Purkinje cell (primary cell): ENCODE data around the gene GTF3C2. TPM values are rescaled to one million over a fixed set of nuclear protein-coding genes. Genes with fewer than 3 reads are reported as not detected.

ENCODE experiments used
- polyA plus RNA-seq: library from polyadenylated mRNA; unstranded; fragments of >200 nt; fragmentation: Nextera tagmentation; gene quantifications from 2 replicates; pipeline ENCODE4 v1.2.1, GENCODE V29; 2014

Gene GTF3C2
- 20.5 and 37.4 TPM in 2 replicates for polyA plus RNA-seq

GRCh38 chr2:27356382-27357181, at the start of gene GTF3C2:
Gene GTF3C2 (minus strand): TSS chr2:27356764. CDS start chr2:27343554, 13,210 bp downstream.

GRCh38 chr2:27380626-27381545, 24.3 kb upstream of the GTF3C2 start, which contains the start of gene ZNF513:
Gene ZNF513 (minus strand): TSS chr2:27380734. CDS start chr2:27380526, 208 bp downstream.

GRCh38 chr2:27370026-27370815, 13.7 kb upstream of the GTF3C2 start, which contains the start of the genes EIF2B4 and SNX17:
Gene EIF2B4 (minus strand): TSS chr2:27370338. CDS start chr2:27370314, 24 bp downstream.
Gene SNX17 (plus strand): TSS chr2:27370616. CDS start chr2:27370744, 128 bp downstream.

GRCh38 chr2:27322766-27323595, 33.6 kb downstream of the GTF3C2 start, which contains the start of gene MPV17:
Gene MPV17 (minus strand): TSS chr2:27323097. CDS start chr2:27322517, 580 bp downstream.

GRCh38 chr2:27308359-27308881, 48.1 kb downstream of the GTF3C2 start, which contains the start of gene UCN:
Gene UCN (minus strand): TSS chr2:27308445. CDS start chr2:27307895, 550 bp downstream.

GRCh38 chr2:27281855-27282559, 74.6 kb downstream of the GTF3C2 start, which contains the start of gene TRIM54:
Gene TRIM54 (plus strand): TSS chr2:27282429. CDS start chr2:27282732, 303 bp downstream.

Other genes with a start within 250 kb of the GTF3C2 start
- 28.9 and 37.0 TPM in 2 replicates for gene CGREF1, start 237.6 kb downstream of the GTF3C2 start, polyA plus RNA-seq
- not detected in 2 replicates for gene ABHD1, start 232.9 kb downstream of the GTF3C2 start, polyA plus RNA-seq
- gene PREB, start 222.1 kb downstream of the GTF3C2 start, polyA plus RNA-seq: 13.8 and 25.2 TPM in 2 replicates
- not detected in 2 replicates for gene PRR30, start 217.4 kb downstream of the GTF3C2 start, polyA plus RNA-seq
- not detected in 2 replicates for gene TCF23, start 207.8 kb downstream of the GTF3C2 start, polyA plus RNA-seq
- 123 and 146 TPM in 2 replicates for gene ATRAID, start 144.7 kb downstream of the GTF3C2 start, polyA plus RNA-seq
- 7.2 and 9.7 TPM in 2 replicates for gene SLC5A6, start 144.5 kb downstream of the GTF3C2 start, polyA plus RNA-seq
- gene CAD, start 139.4 kb downstream of the GTF3C2 start, polyA plus RNA-seq: 4.1 and 4.9 TPM in 2 replicates
- 6.0 TPM in 1 of 2 replicates, not detected in the other for gene SLC30A3, start 93.7 kb downstream of the GTF3C2 start, polyA plus RNA-seq
- not detected in 2 replicates for gene DNAJC5G, start 81.3 kb downstream of the GTF3C2 start, polyA plus RNA-seq
- gene TRIM54, start 74.3 kb downstream of the GTF3C2 start, polyA plus RNA-seq: not detected in 2 replicates
- 0.43 TPM in 1 of 2 replicates, not detected in the other for gene UCN, start 48.3 kb downstream of the GTF3C2 start, polyA plus RNA-seq
- 142 and 167 TPM in 2 replicates for gene MPV17, start 33.7 kb downstream of the GTF3C2 start, polyA plus RNA-seq
- 18.7 and 31.8 TPM in 2 replicates for gene EIF2B4, start 13.6 kb upstream of the GTF3C2 start, polyA plus RNA-seq
- gene SNX17, start 13.9 kb upstream of the GTF3C2 start, polyA plus RNA-seq: 31.2 and 34.0 TPM in 2 replicates
- gene ZNF513, start 24.0 kb upstream of the GTF3C2 start, polyA plus RNA-seq: 0.47 and 3.0 TPM in 2 replicates
- 16.7 and 18.0 TPM in 2 replicates for gene PPM1G, start 52.8 kb upstream of the GTF3C2 start, polyA plus RNA-seq
- 22.5 and 31.9 TPM in 2 replicates for gene NRBP1, start 71.9 kb upstream of the GTF3C2 start, polyA plus RNA-seq
- 2.8 and 12.7 TPM in 2 replicates for gene KRTCAP3, start 85.6 kb upstream of the GTF3C2 start, polyA plus RNA-seq
- gene IFT172, start 133.0 kb upstream of the GTF3C2 start, polyA plus RNA-seq: 22.7 and 29.2 TPM in 2 replicates
- 4.4 and 5.1 TPM in 2 replicates for gene FNDC4, start 138.4 kb upstream of the GTF3C2 start, polyA plus RNA-seq
- gene GCKR, start 140.1 kb upstream of the GTF3C2 start, polyA plus RNA-seq: not detected in 2 replicates
- gene ZNF512, start 226.3 kb upstream of the GTF3C2 start, polyA plus RNA-seq: 17.0 and 18.0 TPM in 2 replicates